CD4-positive, alpha-beta T cell treated with Interleukin-2 at 100 ng/mL for 4 hours (primary cell): Measurements from ENCODE around the gene CCDC183.

Experiments used
- DNase-seq: peaks from one replicate; pipeline ENCODE4 v3.0.0-alpha.2; 2020; ENCODE audit warnings: low spot score

CCDC183 gene

GRCh38 chr9:136849960-136850865 lies 54.1 kb downstream of the CCDC183 start:
- DNase-seq: no peak

- DNase-seq: no peak
Observed at GRCh38 chr9:136850866-136851775, 55.0 kb downstream of the CCDC183 start.

GRCh38 chr9:136851941-136852663 lies 56.0 kb downstream of the CCDC183 start, which contains the start of gene MAMDC4:
Gene MAMDC4, plus strand, starts transcription at chr9:136852346. Its CDS starts 71 bp downstream, at chr9:136852417.
- no peak for DNase-seq

- DNase-seq: no peak
Observed at GRCh38 chr9:136852664-136853595, 56.8 kb downstream of the CCDC183 start.

- DNase-seq: no peak
Observed at GRCh38 chr9:136853596-136854112, 57.5 kb downstream of the CCDC183 start.

GRCh38 chr9:136854113-136854841 lies 58.1 kb downstream of the CCDC183 start:
- DNase-seq: no peak

- no peak for DNase-seq
Observed at GRCh38 chr9:136854842-136855460, 58.8 kb downstream of the CCDC183 start.

GRCh38 chr9:136855461-136856078 lies 59.4 kb downstream of the CCDC183 start:
- no peak for DNase-seq

- DNase-seq: no peak
Observed at GRCh38 chr9:136856079-136856476, 59.9 kb downstream of the CCDC183 start.

GRCh38 chr9:136856541-136857141 lies 60.5 kb downstream of the CCDC183 start:
- DNase-seq: no peak

GRCh38 chr9:136857166-136857565 lies 61.0 kb downstream of the CCDC183 start:
- no peak for DNase-seq
